Trophoblast cell (in vitro differentiated cells and primary cell): ENCODE results near the gene MRGPRX3.

Experiments
- DNase-seq, 2 donors: peaks; one replicate each; pipeline ENCODE4 v3.0.0-alpha.2; 2016
- H2AFZ ChIP-seq: 2 replicates; pipeline ENCODE4 v1.6.1; 2013; ENCODE audit warnings: low read length, moderate library complexity, mild to moderate bottlenecking; ENCODE audit not compliant: insufficient read depth, poor library complexity
- H2AK5ac ChIP-seq: 2 replicates; pipeline ENCODE4 v1.6.1; 2013; ENCODE audit warnings: mild to moderate bottlenecking, low read length
- H2BK120ac ChIP-seq: 2 replicates; pipeline ENCODE4 v1.6.1; 2013; ENCODE audit warnings: low read length, mild to moderate bottlenecking, moderate library complexity; ENCODE audit not compliant: insufficient read depth, poor library complexity
- H2BK12ac ChIP-seq: 2 replicates; pipeline ENCODE4 v1.6.1; 2013; ENCODE audit warnings: mild to moderate bottlenecking, low read length, moderate library complexity
- H2BK5ac ChIP-seq: 2 replicates; pipeline ENCODE4 v1.6.1; 2013; ENCODE audit warnings: low read length, low read depth, moderate library complexity, mild to moderate bottlenecking; ENCODE audit not compliant: poor library complexity
- H3K14ac ChIP-seq: 2 replicates; pipeline ENCODE4 v1.6.1; 2013; ENCODE audit warnings: mild to moderate bottlenecking, low read length
- H3K18ac ChIP-seq: 2 replicates; pipeline ENCODE4 v1.6.1; 2013; ENCODE audit warnings: mild to moderate bottlenecking, low read length
- H3K23ac ChIP-seq: 2 replicates; pipeline ENCODE4 v1.6.1; 2013; ENCODE audit warnings: low read length
- H3K27ac ChIP-seq: 2 replicates; pipeline ENCODE4 v1.5.1; 2013; ENCODE audit warnings: low read depth, mild to moderate bottlenecking, inconsistent platforms, low read length, moderate library complexity
- H3K27me3 ChIP-seq: 2 replicates; pipeline ENCODE4 v1.6.1; 2013; ENCODE audit warnings: inconsistent platforms, mild to moderate bottlenecking, low read length, moderate library complexity; ENCODE audit not compliant: insufficient read depth
- H3K36me3 ChIP-seq, 2 experiments: 1 replicate in 1 of 2; 2 replicates in 1 of 2; pipeline ENCODE4 v1.6.1; 2013; ENCODE audit warnings: low read length in 2 of 2, mild to moderate bottlenecking in 2 of 2, moderate library complexity in 1 of 2; ENCODE audit not compliant: insufficient read depth in 2 of 2, control insufficient read depth in 1 of 2
- H3K4ac ChIP-seq: 2 replicates; pipeline ENCODE4 v1.6.1; 2013; ENCODE audit warnings: low read depth, mild to moderate bottlenecking, low read length, moderate library complexity
- H3K4me1 ChIP-seq, 2 experiments: 1 replicate in 1 of 2; 2 replicates in 1 of 2; pipeline ENCODE4 v1.6.1; 2013; ENCODE audit warnings: low read length in 2 of 2, mild to moderate bottlenecking in 2 of 2, moderate library complexity in 1 of 2; ENCODE audit not compliant: insufficient read depth in 2 of 2, control insufficient read depth in 1 of 2
- H3K4me2 ChIP-seq: 2 replicates; pipeline ENCODE4 v1.6.1; 2013; ENCODE audit warnings: inconsistent platforms, mild to moderate bottlenecking, low read length, moderate library complexity
- H3K4me3 ChIP-seq: 2 replicates; pipeline ENCODE4 v1.5.1; 2013; ENCODE audit warnings: mild to moderate bottlenecking, low read depth, low read length, inconsistent platforms
- H3K79me1 ChIP-seq: one replicate; pipeline ENCODE4 v1.6.1; 2013; ENCODE audit warnings: low read length
- H3K79me2 ChIP-seq: 2 replicates; pipeline ENCODE4 v1.6.1; 2013; ENCODE audit warnings: low read length, mild to moderate bottlenecking; ENCODE audit not compliant: control insufficient read depth, insufficient read depth, poor library complexity
- H3K9ac ChIP-seq: 2 replicates; pipeline ENCODE4 v1.6.1; 2013; ENCODE audit warnings: mild to moderate bottlenecking, low read length
- H3K9me3 ChIP-seq: 2 replicates; pipeline ENCODE4 v1.6.1; 2013; ENCODE audit warnings: low read depth, mild to moderate bottlenecking, control low read depth, inconsistent platforms, low read length; ENCODE audit not compliant: insufficient read depth
- H4K12ac ChIP-seq: 2 replicates; pipeline ENCODE4 v1.6.1; 2013; ENCODE audit warnings: low read depth, mild to moderate bottlenecking, low read length, moderate library complexity
- H4K8ac ChIP-seq: 2 replicates; pipeline ENCODE4 v1.6.1; 2013; ENCODE audit warnings: low read depth, mild to moderate bottlenecking, low read length, moderate library complexity
- H4K91ac ChIP-seq: one replicate; pipeline ENCODE4 v1.6.1; 2013; ENCODE audit warnings: low read depth, mild to moderate bottlenecking, low read length, moderate library complexity
- WGBS: extraction: QIAGEN DNeasy Blood & Tissue Kit; methylation state at CpG from one replicate; pipeline ENCODE4 v1.1.7; 2013; ENCODE audit warnings: missing lambda C conversion rate; ENCODE audit not compliant: insufficient read length, insufficient coverage; ENCODE audit errors: extremely low coverage; 5-methylcytosine and 5-hydroxymethylcytosine counted together

The MRGPRX3 gene

DNA sequence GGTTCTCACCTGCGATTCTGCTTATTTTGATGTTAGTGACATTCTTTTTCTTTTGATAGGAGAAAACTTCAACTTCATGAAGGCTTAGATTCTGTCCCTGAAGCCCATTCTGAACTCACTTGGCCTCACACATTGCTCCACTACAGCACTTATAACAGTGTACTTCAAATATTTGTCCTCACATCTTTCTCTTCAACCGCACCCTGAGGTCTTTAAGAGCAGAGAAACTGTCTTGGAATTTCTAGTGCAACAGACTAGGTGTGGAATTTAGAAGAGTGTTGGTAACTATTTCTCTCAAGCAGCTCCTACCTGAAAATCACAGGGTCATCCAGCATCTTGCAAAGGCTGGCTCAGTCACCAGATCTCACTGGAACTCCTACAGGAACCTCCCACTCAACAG is 7.8 kb downstream of the MRGPRX3 start:
- Histone ChIP-seq H4K8ac (no peak overlapping the region), H3K4ac (no peak overlapping the region), H2AFZ (no peak overlapping the region), H3K79me2 (no peaks in the 10 kb centered on the region), H3K9ac (no peak overlapping the region), H4K91ac (no peak overlapping the region), H3K14ac (no peak overlapping the region), H4K12ac (no peak overlapping the region), H3K4me3 (no peak overlapping the region), H3K4me1 (no peaks in the 10 kb centered on the region), H3K79me1 (no peaks in the 10 kb centered on the region), H3K23ac (no peak overlapping the region), H2BK12ac (no peak overlapping the region), H3K36me3 (no peaks in the 10 kb centered on the region), H2BK5ac (no peak overlapping the region), H3K27ac (no peak overlapping the region), H3K27me3 (no peaks in the 10 kb centered on the region), H2BK120ac (no peak overlapping the region), H3K18ac (no peak overlapping the region), H3K4me2 (no peak overlapping the region), H2AK5ac (no peak overlapping the region), H3K9me3 (peaks cover 4% of the 10 kb centered on the region)
- no CpG with 5 or more reads among the region's 2 CpGs for WGBS
- DNase-seq = no peak

DNA sequence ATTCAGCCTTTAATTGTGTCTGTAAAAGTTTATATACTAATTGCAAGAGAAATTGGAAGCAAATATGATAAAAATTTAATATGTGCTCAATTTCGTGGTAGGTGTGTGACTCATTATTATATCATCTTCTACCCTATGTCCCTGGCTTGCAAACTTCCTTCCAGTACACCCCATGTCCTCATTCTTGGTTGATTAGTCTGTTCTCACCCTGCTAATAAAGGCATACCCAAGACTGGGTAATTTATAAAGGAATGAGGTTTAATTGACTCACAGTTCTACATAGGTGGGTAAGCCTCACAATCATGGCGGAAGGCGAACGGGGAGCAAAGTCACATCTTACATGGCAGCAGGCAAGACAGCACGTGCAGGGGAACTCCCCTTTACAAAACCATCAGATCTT is 11.9 kb downstream of the MRGPRX3 start:
- no peak overlapping the region for H3K4me3 ChIP-seq
- no peak overlapping the region for H2BK120ac ChIP-seq
- WGBS = no CpG with 5 or more reads among the region's 5 CpGs
- DNase-seq = no peak
- H2AFZ ChIP-seq = no peak overlapping the region
- no peak overlapping the region for H3K14ac ChIP-seq
- H2BK12ac ChIP-seq = no peak overlapping the region
- no peaks in the 10 kb centered on the region for H3K4me1 ChIP-seq
- H3K79me2 ChIP-seq = no peaks in the 10 kb centered on the region
- H3K27me3 ChIP-seq = no peaks in the 10 kb centered on the region
- H3K9me3 ChIP-seq = no peaks in the 10 kb centered on the region
- no peak overlapping the region for H3K4ac ChIP-seq
- no peak overlapping the region for H3K27ac ChIP-seq
- no peak overlapping the region for H3K9ac ChIP-seq
- no peak overlapping the region for H4K91ac ChIP-seq
- no peak overlapping the region for H3K23ac ChIP-seq
- no peak overlapping the region for H3K18ac ChIP-seq
- no peaks in the 10 kb centered on the region for H3K36me3 ChIP-seq
- no peak overlapping the region for H4K8ac ChIP-seq
- no peak overlapping the region for H2BK5ac ChIP-seq
- H3K79me1 ChIP-seq = no peaks in the 10 kb centered on the region
- no peak overlapping the region for H4K12ac ChIP-seq
- H2AK5ac ChIP-seq = no peak overlapping the region
- no peak overlapping the region for H3K4me2 ChIP-seq

DNA sequence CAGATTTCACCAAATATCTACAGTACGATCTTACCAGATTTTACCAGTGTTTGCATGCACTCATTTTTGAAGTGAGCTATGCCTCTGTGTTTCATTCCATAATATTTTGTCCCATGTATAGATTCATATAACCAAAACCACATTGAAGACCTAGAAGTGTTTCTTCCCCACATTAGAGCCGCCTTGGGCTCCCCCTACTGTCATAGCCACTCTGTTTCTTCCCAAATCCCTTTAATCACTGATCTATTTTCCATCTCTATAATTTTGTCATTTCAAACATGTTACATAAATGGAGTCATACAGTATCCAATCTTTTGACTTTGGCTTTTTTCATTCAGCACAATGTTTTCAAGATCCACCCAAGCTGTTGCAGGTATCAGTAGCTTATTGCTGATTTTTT is 12.7 kb downstream of the MRGPRX3 start:
- H4K8ac ChIP-seq = no peak overlapping the region
- no peaks in the 10 kb centered on the region for H3K9me3 ChIP-seq
- no peak overlapping the region for H3K18ac ChIP-seq
- no peak overlapping the region for H2AFZ ChIP-seq
- no CpG with 5 or more reads among the region's 2 CpGs for WGBS
- H3K79me2 ChIP-seq = no peaks in the 10 kb centered on the region
- H3K4me1 ChIP-seq = no peaks in the 10 kb centered on the region
- H3K23ac ChIP-seq = no peak overlapping the region
- H2BK120ac ChIP-seq = no peak overlapping the region
- H2AK5ac ChIP-seq = no peak overlapping the region
- no peak overlapping the region for H3K4me2 ChIP-seq
- H2BK5ac ChIP-seq = no peak overlapping the region
- H3K14ac ChIP-seq = no peak overlapping the region
- DNase-seq = no peak
- H3K4me3 ChIP-seq = no peak overlapping the region
- no peaks in the 10 kb centered on the region for H3K27me3 ChIP-seq
- H4K12ac ChIP-seq = no peak overlapping the region
- H4K91ac ChIP-seq = no peak overlapping the region
- H3K9ac ChIP-seq = no peak overlapping the region
- H3K4ac ChIP-seq = no peak overlapping the region
- H3K36me3 ChIP-seq = no peaks in the 10 kb centered on the region
- H3K27ac ChIP-seq = no peak overlapping the region
- H2BK12ac ChIP-seq = no peak overlapping the region
- no peaks in the 10 kb centered on the region for H3K79me1 ChIP-seq

DNA sequence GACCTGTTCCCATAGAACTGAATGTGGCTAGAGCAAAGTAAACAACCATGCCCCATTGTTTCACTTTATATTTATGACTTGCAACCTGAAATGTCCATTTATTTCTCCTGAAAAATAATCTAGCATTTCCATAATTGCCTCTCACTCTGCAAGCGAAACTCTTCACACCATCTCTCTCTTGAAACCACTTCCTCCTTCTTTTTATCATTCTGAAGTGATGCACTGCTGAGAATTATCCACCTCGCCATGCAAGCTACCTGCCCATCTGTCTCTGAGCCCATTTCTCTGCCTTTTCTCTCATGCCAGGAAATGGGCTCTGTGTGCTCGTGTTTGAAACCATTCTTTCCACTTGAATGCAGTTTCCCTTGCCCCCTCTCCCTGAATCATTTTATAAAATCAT is 13.5 kb downstream of the MRGPRX3 start:
- no peaks in the 10 kb centered on the region for H3K27me3 ChIP-seq
- H2BK12ac ChIP-seq = no peak overlapping the region
- H3K4ac ChIP-seq = no peak overlapping the region
- no peak overlapping the region for H3K9ac ChIP-seq
- no peak overlapping the region for H3K23ac ChIP-seq
- H3K36me3 ChIP-seq = no peaks in the 10 kb centered on the region
- H2BK120ac ChIP-seq = no peak overlapping the region
- H3K27ac ChIP-seq = no peak overlapping the region
- no peak overlapping the region for H3K18ac ChIP-seq
- WGBS = no CpG with 5 or more reads among the region's 3 CpGs
- H3K14ac ChIP-seq = no peak overlapping the region
- no peak overlapping the region for H3K4me2 ChIP-seq
- H4K12ac ChIP-seq = no peak overlapping the region
- H2AK5ac ChIP-seq = no peak overlapping the region
- H4K91ac ChIP-seq = no peak overlapping the region
- no peak overlapping the region for H4K8ac ChIP-seq
- H2AFZ ChIP-seq = no peak overlapping the region
- no peak for DNase-seq
- H3K79me2 ChIP-seq = no peaks in the 10 kb centered on the region
- no peak overlapping the region for H2BK5ac ChIP-seq
- no peaks in the 10 kb centered on the region for H3K79me1 ChIP-seq
- H3K9me3 ChIP-seq = no peaks in the 10 kb centered on the region
- no peak overlapping the region for H3K4me3 ChIP-seq
- no peaks in the 10 kb centered on the region for H3K4me1 ChIP-seq
